Fibroblast of peridontal ligament (primary cell): ENCODE data around the gene LRRC3.
"Not testable (repeated sequence)": the region's sequence is repeated elsewhere in the genome, so short reads cannot be mapped to it uniquely, and the experiment has no call there.

ENCODE experiments used
- DNase-seq: peaks from one replicate; pipeline ENCODE4 v3.0.0-alpha.2; 2010; ENCODE audit errors: extremely low read depth

The LRRC3 gene, protein sequence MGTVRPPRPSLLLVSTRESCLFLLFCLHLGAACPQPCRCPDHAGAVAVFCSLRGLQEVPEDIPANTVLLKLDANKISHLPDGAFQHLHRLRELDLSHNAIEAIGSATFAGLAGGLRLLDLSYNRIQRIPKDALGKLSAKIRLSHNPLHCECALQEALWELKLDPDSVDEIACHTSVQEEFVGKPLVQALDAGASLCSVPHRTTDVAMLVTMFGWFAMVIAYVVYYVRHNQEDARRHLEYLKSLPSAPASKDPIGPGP

DNA sequence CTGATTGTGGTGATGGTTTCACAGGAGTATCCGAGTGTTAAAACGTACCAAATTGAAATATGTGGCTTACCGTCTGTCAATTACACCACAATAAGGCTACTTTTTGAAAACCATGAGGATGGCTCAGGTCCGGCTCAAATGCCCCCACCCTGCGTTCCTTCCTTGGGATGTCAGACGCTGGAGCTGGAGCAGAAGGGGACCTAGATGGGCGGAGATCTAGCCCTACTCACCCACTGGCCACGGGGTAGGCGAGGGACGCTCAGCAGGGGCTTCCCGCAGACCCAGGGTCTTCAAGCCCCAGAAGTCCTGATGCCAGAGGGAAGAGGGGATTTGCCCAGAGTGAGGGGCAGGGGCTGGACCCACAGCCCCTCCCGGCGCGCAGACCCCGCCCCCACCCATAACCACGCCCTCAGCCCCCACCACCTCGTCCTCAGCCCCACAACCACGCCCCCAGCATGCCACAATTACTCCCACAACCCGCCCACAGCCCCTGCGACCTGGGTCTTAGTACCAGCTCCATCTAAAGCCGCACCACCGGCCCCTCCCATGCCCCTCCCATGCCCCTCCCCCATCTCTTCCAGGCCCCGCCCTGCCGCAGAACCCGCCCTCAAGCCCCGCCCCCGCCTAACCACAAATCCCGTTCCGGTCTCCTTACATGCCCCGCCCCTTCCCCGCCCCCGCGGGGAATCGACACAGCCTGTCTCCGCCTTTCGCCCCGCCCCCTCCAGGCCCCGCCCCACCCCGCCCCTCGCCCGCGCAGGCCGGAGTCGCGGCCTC is at the start of gene LRRC3:
LRRC3 (plus strand) TSS at position 764 of the 777 bp plus-strand sequence. CDS start 1,135 bp downstream, outside the sequence.
- no peak for DNase-seq

DNA sequence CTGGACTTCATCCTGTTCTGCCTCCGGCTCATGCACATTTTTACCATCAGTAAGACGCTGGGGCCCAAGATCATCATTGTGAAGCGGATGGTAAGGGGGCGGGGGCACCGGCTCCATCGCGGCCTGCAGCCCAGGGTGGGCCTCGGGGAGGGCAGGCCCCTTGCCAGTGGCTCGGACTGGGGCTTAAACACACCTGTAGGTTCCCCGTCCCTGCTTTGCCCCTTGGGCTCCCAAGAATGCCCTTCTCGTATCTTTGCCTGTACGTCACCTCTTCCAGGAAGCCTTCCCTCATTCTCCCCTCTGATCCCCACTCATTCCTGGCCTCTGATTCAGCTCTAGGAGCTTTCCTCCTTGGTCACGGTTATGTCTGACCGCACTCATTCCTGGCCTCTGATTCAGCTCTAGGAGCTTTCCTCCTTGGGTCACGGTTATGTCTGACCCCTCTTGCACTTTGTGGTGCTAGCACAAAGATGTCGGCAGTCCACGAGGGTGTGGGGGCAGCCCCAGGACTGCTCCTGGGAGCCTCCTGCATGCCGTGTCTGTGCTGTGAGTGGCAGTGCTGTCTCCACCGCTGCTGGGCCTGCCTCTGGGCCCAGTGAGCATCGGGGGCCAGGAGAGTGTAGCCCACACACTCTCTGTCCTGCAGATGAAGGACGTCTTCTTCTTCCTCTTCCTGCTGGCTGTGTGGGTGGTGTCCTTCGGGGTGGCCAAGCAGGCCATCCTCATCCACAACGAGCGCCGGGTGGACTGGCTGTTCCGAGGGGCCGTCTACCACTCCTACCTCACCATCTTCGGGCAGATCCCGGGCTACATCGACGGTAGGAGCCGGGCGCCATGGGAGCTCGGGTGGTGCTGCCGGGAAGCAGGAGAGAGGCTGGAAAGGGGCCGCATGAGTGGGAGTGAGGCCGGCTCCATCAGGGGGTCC is 49.1 kb upstream of the LRRC3 start:
- no peak for DNase-seq

DNA sequence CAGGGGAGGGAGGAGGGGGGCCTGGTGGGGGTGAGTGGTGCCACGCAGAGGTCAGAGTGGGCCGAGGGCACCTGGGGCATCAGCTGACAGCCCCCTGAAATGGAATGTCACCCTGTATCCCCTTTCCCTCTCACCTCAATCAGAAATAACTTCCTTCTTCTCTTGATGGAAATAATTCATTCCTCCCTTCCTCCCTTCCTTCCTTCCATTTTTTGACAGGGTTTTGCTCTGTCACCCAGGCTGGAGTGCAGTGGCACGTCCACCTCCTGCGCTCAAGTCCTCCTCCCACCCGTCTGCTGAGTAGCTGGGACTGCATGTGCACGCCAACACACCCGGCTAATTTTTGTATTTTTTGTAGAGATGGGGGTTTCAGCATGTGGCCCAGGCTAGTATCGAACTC is 48.4 kb upstream of the LRRC3 start:
- DNase-seq = no peak

DNA sequence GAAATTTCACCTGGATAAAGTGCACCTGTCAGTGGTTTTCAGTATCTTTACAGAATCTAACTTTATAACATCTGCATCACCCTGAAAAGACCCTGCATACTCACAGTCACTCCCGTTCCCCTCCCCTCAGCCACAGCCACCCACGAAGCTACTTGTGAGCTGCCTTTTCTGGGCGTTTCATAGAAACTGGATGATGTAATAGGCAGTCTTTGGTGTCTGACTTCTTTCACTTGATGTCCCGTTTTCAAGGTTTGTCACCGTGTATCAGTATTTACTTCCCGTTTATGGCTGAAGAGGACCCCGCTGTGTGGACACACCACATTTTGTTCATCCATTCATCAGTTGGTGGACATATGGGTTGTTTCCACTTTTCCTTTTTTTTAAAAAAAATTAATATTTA is 47.8 kb upstream of the LRRC3 start:
- DNase-seq = no peak

DNA sequence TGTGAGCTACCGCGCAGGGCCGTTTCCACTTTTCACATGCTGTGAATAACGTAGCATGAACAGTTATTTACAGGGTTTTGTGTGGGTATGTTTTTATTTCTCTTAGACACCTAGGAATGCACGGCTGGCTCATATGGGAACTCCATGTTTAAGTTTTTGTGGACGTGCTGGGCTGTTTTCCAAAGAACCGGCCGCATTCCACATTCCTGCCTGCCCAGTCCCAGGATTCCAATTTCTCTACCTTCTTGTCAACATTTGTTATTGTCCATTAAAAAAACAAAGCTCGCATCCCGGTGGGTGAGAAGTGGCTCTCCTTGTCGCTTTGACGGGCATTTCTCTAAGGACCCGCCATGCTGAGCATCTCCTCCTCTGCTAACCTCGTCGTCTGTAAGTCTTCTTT is 47.1 kb upstream of the LRRC3 start:
- no peak for DNase-seq

DNA sequence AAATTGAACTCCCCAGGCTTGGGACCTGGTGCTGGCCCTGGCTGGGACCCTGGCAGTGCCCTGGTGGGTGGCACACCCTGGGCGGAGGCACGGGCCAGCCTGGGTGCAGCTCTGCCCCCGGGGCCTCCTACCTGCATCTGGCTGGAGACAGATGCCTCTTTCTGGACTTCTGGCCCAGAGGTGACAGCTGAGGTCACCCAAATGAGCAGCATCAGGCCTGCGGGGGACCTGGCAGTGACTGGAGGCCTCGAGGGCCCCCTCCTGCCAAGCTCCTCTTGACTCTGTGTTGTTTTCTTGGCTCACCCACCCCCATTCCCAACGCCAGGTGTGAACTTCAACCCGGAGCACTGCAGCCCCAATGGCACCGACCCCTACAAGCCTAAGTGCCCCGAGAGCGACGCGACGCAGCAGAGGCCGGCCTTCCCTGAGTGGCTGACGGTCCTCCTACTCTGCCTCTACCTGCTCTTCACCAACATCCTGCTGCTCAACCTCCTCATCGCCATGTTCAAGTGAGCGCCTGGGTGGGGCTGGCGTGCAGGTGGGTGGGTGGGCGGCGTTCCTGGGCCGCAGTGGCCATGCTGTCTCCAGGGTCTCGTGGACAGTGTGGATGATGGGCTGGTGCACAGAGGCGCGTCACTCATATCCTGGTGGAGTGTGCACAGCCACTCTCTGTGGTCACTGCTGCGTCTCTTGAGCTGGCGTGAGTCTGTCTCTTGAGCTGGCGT is 41.6 kb upstream of the LRRC3 start:
- no peak for DNase-seq

DNA sequence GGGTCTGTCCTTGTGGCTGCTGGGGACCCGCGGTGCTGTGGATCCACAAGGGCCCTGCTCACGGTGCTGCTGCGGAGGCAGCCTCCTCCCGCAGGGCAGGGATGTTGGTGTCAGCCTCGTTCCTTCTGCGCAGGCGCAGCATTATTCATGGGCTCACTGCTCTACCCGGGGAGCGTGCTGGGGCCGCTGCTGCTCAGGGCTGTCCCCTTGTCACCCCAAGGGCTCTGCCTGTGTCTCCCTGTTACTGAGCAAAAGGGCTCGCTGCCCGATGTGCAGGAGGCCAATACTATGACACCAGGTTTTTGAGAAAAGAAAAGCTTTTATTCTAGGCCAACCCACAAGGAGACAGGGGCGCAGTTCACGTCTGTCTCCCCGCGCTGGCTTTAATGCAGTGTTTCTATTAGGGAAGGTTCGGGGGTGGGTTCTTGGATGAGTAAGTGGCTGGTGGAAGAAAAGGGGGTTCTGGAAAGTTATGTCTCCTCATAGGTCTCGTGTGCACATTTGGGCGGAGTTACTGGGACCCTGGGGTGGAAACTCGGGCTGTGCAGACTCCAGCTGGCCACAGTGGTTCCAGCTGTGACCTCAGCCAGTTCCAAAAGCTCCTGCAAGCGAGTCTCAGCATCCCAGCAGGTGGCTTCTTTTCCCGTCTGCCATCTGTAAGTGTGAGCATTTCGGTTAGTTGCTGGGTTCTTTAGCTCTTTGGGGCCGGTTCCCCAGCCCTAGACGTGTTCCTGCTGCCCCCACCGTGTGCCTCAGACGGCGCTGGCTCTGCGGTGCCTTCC is 40.8 kb upstream of the LRRC3 start:
- DNase-seq = no peak

DNA sequence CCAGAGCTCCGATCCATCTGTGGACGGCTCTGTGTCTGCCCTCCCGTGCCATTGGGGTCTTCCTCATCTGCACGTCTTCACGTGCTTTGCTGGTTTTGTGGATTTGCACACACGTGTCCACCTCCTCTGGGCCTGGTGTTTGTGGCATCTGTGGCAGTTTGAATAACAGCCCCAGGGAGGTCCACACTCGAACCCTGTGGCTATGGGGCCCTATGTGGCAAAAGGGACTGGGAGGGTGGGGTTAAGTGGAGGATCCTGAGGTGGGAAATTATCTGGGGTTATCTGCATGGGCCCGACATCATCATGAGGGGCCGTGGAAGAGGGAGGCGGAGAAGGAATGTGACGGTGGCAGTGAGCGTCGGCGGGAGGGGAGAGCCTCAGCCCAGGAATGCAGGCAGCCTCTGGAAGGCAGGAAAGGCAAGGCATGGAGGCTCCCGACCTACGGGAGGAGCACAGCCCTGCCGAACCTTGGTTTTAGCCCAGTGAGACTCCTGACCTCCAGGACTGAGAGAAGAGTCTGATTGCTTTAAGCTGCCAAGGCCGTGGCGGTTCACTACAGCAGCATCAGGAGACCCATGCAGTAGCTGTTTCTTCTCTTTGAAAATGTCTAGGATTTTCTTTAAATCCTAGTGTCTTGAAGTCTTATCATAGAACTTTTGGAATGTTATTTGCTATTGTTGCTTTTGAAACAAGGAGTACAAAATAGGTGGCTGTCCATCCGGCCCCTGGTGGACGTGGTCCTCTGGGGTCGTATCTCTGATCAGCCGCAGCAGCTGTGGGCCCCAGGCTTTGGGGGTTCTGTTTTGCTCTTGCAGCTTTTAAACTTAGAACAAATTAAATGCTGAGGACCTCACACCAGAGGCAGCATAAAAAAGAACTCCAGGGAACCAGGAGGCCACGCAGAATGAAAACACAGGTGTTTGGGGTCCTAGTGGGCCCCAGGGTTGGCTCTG is 40.0 kb upstream of the LRRC3 start:
- no peak for DNase-seq

DNA sequence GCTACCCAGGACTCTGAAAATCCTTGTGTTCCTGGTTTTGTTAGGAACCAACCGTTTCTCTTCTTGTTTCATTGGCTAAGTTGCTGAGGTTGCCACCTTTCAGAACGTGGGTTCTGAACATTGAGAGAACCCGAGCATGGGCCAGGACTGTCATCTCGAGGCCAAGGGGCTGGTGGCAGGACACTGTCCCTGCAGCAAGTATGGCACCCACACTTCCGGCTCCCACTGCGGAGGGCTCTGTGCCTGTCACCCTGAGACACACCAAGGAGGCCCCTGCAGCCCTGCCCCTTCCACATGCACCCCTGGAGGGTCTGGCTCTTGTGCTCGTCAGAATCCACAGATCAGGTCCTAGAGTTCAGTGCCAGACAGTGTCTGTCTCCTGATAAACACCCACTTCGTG is 39.1 kb upstream of the LRRC3 start:
- DNase-seq = no peak

DNA sequence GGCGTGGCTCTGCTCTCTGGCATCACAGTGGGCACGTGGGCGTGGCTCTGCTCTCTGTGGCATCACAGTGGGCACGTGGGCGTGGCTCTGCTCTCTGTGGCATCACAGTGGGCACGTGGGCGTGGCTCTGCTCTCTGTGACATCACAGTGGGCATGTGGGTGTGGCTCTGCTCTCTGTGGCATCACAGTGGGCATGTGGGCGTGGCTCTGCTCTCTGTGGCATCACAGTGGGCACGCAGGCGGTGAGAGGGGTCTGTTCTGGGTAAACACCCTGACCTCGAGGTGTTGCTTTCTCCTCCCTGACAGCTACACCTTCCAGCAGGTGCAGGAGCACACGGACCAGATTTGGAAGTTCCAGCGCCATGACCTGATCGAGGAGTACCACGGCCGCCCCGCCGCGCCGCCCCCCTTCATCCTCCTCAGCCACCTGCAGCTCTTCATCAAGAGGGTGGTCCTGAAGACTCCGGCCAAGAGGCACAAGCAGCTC is 37.6 kb upstream of the LRRC3 start:
- DNase-seq = not testable (repeated sequence)

DNA sequence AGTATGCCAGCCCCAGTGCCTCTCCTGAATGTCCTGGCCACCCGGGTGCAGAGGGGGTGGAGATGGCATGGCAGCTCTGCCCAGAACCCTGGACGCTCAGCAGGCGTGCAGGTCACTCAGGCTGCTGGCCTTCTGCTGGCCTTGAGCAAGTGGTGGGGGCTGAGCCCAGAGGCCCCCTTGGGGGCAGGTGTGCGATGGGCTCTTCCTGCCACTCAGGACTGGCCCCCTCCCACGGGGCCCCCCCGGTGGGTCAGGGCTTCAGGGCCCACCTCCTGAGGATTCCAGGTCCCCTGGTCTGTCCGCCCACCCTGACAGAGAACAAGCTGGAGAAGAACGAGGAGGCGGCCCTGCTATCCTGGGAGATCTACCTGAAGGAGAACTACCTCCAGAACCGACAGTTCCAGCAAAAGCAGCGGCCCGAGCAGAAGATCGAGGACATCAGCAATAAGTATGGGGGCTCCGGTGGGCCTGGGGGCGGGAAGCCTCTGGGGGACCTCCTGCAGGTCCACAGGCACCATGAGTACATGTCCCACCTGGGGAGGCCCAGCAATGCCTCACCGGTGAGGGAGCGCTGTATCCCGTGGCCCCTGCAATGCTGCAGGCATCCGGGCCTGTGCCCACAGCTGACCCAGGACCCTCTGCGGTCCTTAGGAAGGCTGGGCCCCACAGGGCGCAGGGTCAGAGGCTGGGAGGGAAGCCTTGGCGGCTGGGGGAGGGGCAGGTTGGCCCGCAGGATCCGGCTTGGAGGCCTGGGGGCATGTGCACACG is 37.0 kb upstream of the LRRC3 start:
- no peak for DNase-seq

DNA sequence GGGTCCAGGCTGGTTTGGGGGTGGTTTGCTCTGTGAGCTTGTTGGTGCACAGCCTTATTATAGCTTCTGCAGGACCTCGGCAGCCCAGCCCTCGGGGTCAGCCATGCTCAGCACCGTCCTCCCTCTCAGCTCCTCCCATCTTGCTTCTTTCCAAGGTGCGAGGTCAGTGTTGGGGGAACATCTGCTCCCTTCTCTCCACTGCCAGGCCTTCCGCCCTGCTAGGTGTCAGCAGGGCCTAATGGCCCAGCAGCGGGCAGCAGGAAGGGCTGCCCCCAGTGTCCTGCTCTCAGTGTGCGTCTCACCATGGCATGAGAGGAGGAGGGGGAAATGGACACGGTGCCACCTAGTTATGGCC is 36.5 kb upstream of the LRRC3 start:
- DNase-seq = no peak

DNA sequence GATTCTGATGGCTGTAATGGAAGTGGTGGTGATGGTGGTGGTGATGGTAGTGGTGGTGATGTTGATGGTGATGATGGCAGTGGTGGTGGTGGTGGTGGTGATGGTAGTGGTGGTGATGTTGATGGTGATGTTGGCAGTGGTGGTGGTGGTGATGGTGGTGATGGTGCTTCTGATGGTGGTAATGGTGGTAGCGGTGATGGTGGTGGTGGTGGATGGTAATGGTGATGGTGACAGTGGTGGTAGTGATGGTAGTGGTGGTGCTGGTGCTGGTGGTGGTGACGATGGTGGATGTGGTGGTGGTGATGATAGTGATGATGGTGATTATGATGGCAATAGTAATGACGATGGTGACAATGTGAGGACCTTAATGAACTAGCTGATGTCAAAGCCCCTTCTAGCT is 35.6 kb upstream of the LRRC3 start:
- no peak for DNase-seq

DNA sequence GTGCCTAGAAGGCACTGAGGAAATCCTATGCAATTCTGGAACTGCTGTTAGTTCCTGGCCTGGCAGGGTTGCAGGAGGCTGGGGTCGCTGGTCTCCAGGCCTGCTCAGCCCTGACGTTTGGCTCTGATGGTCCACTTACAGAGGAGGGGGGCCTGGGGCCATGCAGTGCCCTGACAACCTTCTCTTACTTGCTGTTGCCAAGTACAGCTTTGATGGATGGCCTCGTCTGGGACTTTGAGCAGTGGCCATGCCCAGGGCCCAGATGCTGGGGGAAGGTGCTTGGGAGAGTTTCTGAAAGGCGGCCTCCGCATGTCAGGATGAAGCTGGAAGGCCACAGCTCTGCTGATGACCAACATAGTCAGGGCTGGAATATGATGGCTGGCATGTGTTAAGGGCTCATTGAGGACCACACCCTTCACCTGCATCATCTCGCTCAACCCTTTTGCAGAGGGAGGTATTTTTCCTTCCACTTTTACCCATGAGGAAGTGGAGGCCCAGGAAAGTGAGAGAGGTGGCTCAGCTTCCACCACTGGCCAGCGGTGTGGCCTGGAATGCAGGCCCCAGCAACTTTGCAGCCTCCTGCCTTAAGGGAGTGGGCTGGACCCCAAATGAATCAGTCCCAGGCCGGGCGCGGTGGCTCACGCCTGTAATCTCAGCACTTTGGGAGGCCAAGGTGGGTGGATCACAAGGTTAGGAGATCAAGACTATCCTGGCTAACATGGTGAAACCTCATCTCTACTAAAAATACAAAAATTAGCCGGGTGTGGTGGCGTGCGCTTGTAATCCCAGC is 34.7 kb upstream of the LRRC3 start:
- DNase-seq = no peak

DNA sequence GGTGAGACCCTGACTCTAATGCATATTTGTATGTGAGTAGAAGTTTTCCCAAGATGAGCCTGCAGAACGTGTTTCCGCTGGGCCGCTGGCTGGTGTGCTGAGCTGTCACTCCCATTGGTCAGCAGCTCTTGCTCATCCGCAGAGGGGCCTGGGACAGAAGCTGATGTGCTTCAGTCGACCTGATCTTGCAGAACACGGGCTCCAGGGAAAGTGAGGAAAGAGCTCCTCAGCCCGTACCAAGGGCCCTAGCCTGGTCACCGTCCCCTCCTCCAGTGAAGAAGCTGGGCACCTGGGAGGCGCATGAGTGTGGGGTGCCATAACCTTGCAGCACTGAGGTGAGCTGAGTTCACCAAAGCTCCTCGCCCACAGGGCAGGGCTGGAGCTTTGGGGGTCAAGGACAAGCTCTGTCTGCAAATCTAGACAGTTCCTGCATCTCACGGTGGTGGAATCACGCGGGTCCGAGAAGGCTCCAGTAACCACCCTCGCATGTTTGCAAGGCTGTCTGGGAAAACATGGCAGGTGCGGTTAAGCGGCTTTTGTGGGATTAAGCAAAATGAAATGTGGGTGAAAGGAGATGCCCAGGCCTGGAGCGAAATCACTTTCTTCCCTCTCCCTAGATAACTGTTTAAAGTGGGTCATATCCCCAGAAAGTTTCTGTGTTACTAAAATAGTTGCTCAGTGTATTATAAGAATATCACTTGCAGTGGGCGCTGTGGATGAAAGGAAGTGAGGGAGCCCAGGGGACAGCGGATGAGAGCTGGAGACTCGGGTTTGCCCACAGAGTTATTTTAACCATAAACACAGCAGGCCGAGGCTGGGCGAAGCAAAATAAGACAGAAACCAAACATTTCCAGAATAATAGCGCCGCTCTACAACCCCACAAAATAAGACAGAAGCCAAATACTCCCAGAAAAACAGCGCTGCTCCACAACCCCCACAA is 33.1 kb upstream of the LRRC3 start:
- no peak for DNase-seq

DNA sequence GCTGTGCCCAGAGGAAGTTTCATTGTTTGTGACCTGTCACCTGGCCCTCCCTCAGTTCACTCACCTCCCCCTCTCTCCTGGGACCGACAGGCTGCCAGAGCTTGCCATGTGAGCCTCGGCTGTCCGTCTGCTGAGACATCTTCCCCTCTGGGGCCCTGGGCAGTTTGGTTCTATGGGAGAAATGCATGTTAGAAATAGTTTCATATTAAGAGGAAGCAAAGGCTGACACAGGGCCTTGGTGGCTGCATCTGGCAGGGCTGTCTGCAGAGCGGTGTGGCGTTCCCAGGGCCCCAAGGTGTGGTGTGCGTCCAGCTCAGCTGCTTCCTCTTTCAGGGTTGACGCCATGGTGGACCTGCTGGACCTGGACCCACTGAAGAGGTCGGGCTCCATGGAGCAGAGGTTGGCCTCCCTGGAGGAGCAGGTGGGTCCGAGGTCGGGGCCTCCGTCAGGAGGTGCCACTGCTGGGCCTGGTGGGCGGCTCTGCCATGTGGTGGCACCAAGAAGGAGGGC is 31.9 kb upstream of the LRRC3 start:
- DNase-seq = no peak
